HG03066 (cell line): ENCODE results near the gene BRD3.
"Not testable (repeated sequence)": the region's sequence is repeated elsewhere in the genome, so short reads cannot be mapped to it uniquely, and the experiment has no call there.

ENCODE experiments used
- ATAC-seq: cut with Tn5 transposase; IDR thresholded peaks from one replicate; pipeline ENCODE4 v1.9.1; 2021; ENCODE audit warnings: low read depth; ENCODE audit not compliant: unreplicated experiment

BRD3 gene

DNA sequence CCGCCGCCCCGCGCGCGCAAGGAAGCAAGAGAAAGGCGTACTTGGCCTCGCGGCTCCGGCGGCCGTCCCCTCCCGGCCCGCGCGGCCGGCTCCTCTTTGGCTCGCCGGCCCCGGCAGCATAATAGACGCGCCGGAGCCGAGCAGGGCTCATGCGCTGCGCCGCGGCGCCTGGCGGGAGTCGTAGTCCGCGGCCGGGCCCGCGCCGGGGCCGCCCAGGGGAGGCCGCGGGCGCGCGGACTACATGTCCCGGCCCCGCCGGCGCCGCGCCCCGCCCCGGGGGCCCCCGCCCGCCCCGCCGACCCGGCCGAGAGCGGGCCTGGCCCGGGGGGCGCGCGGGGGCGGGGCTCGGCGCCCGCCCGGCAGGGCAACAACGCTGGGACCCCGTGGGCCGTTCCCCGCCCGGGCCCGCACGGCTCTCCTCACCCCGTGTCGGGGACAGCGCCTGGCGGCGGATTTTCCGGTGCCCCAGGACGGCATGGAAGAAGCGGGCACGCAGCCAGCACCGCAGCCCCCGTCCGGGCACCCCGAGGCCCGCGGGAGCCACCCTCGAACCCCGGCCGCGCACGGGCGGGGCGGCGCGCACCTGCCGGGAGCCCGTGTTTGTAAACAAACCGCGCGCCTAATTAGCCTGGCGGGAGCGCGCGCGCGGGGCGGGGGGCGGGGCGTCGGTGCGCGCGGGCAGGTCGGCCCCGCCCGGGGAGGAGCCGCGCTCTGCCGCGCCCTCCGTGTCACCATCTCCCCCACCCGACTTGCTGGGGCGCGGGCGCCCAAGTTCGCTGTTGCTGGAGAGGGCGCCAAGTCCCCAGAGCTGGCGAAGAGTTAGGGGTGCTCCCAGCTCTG, at the start of gene BRD3:
Gene BRD3 (minus strand): TSS at position 123 of the 840 bp plus-strand sequence. CDS start 14,549 bp downstream, outside the sequence.
- peak; percentile 46 for ATAC-seq

DNA sequence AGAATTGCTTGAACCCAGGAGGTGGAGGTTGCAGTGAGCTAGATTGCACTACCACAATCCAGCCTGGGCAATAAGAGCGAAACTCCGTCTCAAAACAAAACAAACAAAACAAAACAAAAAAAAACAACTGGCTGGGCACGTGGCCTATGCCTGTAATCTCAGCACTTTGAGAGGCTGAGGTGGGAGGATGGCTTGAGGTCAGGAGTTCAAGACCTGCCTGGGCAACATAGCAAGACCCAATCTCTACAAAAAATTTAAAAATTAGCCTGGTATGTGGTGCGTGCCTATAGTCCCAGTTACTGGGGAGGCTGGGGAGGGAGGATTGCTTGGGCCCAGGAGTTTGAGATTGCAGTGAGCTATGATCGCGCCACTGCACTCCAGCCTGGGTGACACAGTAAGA, 44.7 kb upstream of the BRD3 start:
- no peak for ATAC-seq

DNA sequence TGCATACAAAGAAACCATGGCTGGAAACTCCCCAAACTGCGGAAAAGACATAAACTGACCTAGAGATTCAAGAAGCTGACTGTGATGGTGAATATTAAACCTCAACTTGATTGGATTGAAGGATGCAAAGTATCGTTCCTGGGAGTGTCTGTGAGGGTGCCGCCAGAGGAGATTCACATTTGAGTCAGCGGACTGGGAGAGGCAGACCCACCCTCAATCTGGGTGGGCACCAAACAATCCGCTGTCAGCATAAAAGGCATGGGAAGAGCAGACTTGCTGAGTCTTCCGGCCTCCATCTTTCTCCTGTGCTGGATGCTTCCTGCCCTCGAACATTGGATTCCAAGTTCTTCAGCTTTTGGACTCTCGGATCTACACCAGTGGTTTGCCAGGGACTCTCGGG, 43.2 kb upstream of the BRD3 start:
- no peak for ATAC-seq

DNA sequence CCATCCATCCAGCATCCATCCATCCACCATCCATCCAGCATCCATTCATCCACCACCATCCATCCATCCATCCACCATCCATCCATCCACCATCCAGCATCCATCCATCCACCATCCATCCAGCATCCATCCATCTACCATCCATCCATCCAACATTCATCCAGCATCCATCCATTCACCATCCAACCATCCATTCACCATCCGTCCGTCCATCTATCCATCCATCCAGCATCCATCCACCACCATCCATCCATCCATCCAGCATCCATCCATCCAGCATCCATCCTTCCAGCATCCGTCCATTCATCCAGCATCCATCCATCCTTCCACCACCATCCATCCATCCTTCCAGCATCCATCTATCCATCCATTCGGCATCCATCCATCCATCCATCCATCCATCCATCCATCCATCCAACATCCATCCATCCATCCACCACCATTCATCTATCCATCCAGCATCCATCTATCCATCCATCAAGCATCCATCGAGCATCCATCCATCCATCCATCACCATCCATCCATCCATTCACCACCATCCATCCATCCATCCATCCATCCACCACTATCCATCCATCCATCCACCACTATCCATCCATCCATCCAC, 35.7 kb upstream of the BRD3 start:
- no peak for ATAC-seq

DNA sequence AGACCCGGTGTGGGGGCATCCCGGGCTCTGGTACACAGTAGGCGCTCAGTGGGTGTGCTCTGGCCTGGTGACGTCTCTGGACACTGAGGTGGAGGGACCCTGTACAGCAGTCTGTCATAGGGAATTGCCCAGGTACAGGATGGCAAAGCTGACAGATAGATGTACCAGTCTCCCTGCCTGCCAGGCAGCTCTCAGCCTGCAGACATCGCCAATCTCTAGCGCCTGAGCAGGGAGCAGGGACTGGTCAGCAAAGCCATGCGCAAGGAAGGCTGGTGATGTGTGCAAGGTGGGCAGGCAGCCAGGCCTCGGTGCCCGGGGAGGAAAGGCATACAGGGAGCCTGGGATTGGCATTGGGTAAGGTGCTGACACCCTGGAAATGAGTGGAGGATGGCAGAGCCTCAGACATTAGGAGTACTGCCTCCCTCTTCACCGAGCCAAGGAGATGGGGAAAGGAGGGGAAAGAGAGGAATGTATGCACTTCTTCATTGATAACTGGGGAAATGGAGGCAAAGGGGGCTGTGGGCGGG, 33.9 kb upstream of the BRD3 start:
- no peak for ATAC-seq

DNA sequence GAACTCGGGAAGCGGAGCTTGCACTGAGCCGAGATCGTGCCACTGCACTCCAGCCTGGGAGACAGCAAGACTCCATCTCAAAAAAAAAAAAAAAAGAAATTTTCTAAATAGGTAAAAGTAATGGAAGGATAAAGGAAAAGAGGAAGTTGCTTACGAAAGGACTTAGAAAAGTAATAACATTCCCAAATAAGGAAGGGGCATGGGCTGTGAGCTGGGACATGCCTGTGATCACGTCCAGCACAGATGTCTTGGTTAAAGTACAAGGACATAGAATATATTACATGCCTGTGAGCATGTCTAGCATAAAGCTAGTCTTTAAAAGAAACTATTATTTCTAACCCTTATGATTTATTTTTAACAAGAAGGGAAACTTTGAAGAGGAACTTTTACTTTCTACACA, 33.3 kb upstream of the BRD3 start:
- ATAC-seq = not testable (repeated sequence)

DNA sequence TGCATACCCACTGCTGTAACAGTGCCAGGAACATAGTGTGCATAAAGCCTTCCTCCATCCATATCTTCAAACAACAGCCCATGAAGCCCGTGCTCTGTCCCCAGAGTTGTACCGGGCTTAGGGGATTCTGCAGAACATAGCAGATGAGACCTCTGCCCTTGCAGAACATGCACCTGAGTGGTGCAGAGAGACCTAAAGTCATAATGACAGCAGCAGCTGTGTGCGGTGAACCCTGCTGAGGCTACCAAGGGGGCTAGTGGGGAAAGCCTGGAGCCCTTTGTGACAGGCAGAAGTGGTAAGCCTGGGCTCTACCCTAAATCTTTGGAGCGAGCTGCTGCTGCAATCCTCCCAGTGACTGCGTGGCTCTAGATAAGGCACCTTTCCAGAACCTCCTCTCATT, 32.2 kb upstream of the BRD3 start:
- ATAC-seq = no peak

DNA sequence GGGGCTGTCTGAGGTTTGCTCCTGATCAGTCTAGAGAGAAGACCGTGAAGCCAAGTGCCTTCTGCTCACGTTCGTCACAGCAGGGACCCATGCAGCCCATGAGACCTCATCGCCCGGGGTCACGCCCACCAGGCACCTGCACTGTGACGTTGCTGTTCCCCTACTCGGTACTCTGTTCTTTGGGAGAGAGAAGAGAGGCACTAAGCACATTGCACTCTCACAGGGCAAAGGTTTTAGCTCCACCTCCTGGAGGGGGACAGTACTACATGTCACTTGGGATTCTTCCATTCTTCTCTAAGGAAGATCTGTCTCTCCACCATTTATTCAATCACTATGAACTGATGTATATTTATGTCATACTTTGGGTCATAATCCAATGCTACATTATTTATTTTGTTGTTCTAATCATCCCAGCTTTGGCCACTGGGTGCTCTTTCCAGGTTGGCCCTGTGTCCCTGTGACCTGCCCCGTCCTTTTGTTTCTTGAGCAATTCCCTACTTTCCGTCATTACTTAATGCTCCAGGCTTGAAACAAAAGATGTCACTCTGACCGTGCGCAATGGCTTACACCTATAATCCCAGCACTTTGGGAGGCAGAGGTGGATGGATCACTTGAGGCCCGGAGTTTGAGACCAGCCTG, 31.4 kb upstream of the BRD3 start:
- no peak for ATAC-seq

DNA sequence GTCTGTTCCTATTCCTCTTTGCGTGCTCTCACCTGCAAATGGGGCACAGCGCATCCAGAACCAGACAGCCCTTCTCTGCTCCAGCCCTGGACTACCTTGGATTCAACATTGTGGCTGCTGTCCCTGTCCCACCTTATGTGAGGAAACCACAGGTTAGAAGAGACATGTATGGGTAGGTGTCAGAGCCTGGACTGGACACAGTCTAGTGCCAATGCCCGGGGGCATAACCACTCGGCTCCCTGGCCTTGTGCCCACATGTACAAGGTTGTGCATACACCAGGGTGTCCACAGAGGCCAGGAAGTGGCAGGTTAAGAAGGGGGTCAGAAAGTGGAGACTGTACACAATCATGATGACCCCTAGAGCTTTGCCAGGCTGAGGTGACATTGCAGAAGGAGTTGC, 22.1 kb upstream of the BRD3 start:
- ATAC-seq = no peak

DNA sequence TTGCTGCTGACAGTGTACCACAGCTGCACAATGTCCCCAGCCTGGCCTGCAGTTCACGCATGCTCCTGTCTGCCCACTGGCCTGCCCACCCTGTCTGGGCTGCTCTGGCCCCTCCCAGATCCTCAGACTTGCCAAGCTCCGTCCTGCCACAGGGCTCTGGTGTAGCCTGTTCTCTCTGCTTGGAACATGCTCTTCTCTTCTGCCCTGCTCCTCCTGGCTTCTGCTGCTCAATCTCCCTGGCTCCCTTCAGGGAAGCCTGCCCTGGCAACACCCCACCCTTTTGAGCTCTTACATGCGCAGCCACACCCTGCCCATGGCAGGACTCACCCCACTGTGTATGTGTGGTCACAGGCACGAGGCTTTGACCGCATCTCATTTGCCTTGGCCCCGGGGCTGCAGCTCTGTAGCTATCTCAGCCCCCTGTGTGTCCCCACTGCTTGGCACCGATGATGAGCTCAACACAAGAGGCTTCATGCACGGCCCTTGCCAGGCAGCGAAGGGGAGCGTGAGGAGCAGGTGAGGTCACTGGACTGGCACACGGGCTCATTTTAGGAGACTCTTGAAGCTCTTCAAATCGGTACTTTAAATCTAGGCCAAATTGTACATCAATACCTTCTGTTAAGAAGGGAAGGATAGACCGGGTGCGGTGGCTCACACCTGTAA, 20.4 kb upstream of the BRD3 start:
- ATAC-seq = no peak

DNA sequence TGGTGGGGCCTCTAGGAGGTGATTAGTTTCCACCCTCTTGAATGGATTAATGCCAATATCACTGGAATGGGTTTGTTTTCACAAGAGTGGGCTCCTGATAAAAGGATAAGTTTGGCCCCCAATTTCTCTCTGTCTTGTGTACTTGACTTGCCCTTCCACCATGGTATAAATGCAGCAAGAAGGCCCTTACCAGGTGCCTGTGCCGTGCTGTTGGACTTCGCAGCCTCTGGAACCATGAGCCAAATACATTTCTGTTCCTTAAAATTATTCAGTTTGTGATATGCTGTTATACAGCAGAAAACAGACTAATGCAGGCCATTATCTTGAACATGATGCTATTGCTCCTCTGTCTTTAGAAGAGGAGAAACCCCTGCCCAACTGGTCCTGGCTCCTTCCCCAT, 17.8 kb upstream of the BRD3 start:
- no peak for ATAC-seq

DNA sequence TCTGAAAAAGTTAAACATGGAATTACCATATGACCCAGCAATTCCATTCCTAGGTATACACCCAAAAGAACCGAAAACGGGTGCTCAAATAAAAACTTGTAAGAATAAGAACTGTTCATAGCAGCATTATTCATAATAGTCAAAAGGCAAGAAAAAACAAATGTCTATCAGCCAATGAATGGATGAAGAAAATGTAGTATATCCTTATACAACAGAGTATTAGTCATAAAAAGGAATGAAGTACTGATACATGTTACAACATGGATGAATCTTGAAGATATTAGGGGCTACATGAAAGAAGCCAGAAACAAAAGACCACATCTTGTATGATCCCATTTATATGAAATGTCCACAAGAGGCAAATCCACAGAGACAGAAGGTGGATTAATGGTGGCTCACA, 15.6 kb upstream of the BRD3 start:
- ATAC-seq = no peak

DNA sequence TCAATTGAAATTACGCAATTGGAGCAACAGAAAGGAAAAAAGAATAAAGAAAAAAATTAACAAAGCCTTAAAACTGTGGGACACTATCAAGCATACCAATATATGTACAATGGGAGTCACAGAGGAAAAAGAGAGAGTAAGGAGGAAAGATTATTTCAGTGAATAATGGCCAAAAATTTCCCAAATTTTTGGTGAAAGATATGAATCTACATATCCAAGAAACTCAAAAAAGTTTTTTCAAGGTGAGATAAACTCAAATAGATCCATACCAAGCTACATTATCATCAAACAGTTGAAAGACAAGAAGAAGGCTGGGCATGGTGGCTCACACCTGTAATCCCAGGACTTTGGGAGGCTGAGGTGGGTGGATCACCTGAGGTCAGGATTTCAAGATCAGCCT, 8.8 kb upstream of the BRD3 start:
- ATAC-seq = no peak

DNA sequence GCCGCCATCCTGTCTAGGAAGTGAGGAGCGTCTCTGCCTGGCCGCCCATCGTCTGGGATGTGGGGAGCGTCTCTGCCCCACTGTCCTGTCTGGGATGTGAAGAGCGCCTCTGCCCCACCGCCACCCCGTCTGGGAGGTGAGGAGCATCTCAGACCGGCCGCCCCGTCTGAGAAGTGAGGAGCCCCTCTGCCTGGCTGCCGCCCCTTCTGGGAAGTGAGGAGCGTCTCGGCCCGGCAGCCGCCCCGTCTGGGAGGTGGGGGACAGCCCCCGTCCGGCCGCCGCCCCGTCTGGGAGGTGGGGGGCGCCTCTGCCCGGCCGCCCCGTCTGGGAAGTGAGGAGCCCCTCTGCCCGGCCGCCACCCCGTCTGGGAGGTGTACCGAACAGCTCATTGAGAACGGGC, 7.9 kb upstream of the BRD3 start:
- not testable (repeated sequence) for ATAC-seq

DNA sequence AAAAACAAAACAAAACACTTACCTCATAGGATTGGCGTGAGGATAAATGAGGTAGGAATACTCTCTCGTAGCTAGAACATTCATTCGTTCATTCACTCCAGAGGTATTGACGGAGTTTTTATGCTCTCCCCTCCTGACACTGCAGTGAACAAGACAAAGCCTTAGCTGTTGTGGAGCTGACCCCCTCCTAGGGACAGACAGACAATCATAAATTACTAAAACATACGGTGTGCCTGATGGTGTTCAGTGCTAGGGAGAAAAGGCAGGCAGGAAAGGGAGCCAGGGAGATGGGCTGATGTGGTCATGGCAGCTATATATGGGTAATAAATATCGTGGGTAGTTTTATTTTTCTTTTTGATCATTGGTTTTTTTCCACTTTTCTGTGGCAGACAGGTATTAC, 5.7 kb upstream of the BRD3 start:
- no peak for ATAC-seq

DNA sequence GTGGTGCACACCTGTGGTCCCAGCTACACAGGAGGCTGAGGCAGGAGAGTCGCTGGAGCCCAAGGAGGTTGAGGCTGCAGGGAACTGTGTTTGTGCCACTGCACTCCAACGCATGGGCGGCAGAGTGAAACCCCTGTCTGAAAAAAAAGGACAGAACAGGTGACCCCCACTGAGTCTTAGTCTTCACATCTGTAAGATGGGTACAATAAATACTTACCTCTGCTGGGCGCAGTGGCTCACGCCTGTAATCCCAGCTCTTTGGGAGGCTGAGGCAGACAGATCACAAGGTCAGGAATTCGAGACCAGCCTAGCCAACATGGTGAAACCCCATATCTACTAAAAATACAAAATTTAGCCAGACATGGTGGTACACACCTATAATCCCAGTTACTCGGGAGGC, 4.9 kb upstream of the BRD3 start:
- ATAC-seq = not testable (repeated sequence)

DNA sequence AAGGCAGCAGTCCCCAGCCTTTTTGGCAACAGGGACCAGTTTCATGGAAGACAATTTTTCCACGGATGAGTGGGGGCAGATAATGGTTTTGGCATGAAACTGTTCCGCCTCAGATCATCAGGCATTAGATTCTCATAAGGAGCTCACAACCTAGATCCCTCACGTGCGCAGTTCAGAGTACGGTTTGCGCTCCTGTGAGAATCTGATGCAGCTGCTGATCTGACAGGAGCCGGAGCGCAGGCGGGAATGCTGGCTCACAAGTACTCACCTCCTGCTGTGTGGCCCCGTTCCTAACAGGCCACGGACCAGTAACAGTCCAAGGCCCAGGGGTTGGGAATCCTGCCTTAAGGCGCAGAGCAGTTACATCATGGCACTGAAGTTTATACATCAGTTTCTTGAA, 3.3 kb upstream of the BRD3 start:
- no peak for ATAC-seq

DNA sequence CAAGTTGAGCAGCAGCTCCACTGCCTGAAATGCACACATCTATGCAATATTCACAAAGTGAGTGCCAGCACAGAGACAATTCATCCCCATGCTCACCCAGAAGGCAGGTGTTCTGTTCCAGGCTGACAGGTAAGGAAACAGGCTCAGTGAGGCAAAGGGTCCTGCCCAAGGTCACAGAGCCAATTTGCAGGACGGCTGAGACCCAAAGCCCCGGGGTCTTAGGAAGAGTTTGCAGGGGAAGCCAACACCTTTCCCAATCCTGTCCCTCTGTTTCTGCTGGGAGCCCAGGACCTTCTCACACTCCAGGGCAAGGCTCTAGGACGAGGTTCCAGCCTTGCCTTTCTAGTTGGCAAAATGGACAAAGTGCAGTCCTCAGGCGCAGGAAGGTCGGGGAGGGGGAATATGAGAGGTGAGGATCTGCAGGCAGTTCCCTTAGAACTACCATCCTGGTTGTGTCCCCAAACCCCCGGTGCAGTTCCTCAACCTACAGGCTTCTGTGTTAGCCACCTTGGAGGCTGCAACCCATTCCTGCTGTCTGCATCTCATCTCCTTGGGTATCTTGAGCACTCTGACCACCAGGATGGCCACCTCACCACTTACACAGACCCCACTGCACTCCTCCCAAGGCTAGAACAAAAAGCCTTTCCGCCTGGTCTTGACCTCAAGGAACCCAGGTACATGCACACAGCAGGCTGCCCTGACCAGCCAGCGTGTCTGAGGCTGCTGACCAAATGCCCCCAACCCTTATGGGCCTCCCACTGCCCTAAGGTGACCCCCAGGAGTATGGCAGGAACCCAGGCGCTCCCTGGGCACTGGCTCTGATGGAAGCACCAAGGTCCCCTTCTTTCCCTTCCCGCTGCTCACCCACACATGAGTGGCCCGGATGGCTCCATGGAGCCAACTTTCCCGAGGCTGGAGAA, 1.9 kb upstream of the BRD3 start:
- no peak for ATAC-seq

DNA sequence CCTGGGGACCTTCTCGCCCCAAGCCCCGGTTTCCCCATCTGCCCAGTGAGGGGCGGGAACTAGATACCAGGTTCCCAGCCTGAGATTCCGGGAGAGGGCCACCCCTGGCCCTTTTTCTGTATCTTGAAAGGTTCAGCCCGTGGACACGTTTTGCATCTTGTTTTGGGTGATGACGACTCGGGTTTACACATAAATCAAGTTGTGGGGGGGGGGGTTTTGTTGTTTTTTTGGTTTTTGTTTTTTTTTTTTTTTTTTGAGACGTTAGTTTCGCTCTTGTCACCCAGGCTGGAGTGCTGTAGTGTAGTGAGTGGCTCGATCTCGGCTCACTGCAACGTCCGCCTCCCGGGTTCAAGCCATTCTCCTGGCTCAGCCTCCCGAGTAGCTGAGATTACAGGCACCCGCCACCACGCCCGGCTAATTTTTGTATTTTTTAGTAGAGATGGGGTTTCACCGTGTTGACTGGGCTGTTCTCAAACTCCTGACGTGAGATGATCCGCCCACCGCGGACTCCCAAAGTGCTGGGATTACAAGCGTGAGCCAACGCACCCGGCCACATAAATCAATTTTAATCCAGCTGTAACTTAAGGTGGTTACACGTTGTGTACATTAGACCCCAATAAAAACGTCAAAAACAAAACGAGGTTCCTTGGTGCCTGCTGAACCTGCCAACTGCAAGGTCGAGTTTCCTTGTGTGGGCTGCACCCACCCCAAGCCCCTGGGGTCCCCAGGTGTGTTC, 1.1 kb upstream of the BRD3 start:
- no peak for ATAC-seq
